Ovary (tissue), 3 donors: Measurements from ENCODE around the gene CSK.

ENCODE experiments used
- CTCF ChIP-seq, 3 donors: fragments of 450-650 bp in 2 of 3; fragments of 200-600 bp in 1 of 3; IDR thresholded peaks; one replicate each; pipeline versions ENCODE4 v1.5.1 to v1.8.0; 2016 to 2022; ENCODE audit warnings: antibody characterized with exemption in 3 of 3, mild to moderate bottlenecking in 1 of 3
- POLR2A ChIP-seq: fragments of 450-650 bp; IDR thresholded peaks from one replicate; pipeline ENCODE4 v1.6.1; 2017; ENCODE audit warnings: antibody characterized with exemption, mild to moderate bottlenecking, moderate library complexity
- donor health status: DM: no; HTN: no; CAD: no.

- TF ChIP-seq POLR2A (no peak), CTCF (IDR thresholded peaks at IDR 0.05) (no peak)
Measured at GRCh38 chr15:74844319-74845207, 62.7 kb downstream of the CSK start.
